IMR-90 (cell line): ENCODE results near the gene PAQR4. TPM values are rescaled to one million over a fixed set of nuclear protein-coding genes. Genes with fewer than 3 reads are reported as not detected.

Source experiments
- ATAC-seq: fragments of 200-7000 bp; cut with Tn5 transposase; 2 replicates; pipeline ENCODE4 v1.9.1; 2020; ENCODE audit warnings: low read depth, mild to moderate bottlenecking, moderate library complexity
- BruUV-seq: library from RNA; stranded (reverse); fragments of 400-500 nt; replicated peaks from 2 replicates; lab custom pipeline; 2021; lab: Mats Ljungman, UMichigan
- CTCF ChIA-PET: fragments of 300-600 bp; formaldehyde crosslinking; extraction: SDS; loops from one replicate; lab custom pipeline; 2021; ENCODE audit warnings: antibody characterized with exemption; lab: Yijun Ruan, JAX
- POLR2A ChIA-PET: fragments of 300-600 bp; sonication (Branson Sonifier 250); formaldehyde crosslinking; loops from one replicate; lab custom pipeline; 2022; ENCODE audit warnings: antibody characterized with exemption; ENCODE audit not compliant: unreplicated experiment; lab: Charles Lee
- DNase-seq: peaks from one replicate; pipeline ENCODE4 v3.0.0; 2013
- H2AFZ ChIP-seq: replicated peaks from 2 replicates; pipeline ENCODE3; 2013; ENCODE audit warnings: low read length, mild to moderate bottlenecking; ENCODE audit not compliant: poor library complexity
- H2AK5ac ChIP-seq: 2 replicates; pipeline ENCODE4 v1.6.1; 2013; ENCODE audit warnings: low read depth, low read length, inconsistent platforms
- H2AK9ac ChIP-seq: replicated peaks from 2 replicates; pipeline ENCODE3; 2013; ENCODE audit warnings: mild to moderate bottlenecking, low read depth, low read length, moderate library complexity; ENCODE audit not compliant: poor library complexity
- H2BK120ac ChIP-seq: 2 replicates; pipeline ENCODE4 v1.6.1; 2013; ENCODE audit warnings: low read depth, low read length, inconsistent platforms
- H2BK15ac ChIP-seq: 3 replicates; pipeline ENCODE4 v1.6.1; 2013; ENCODE audit warnings: low read depth, low read length, inconsistent platforms
- H2BK20ac ChIP-seq: 2 replicates; pipeline ENCODE4 v1.6.1; 2013; ENCODE audit warnings: low read depth, mild to moderate bottlenecking, inconsistent platforms, low read length, moderate library complexity
- H2BK5ac ChIP-seq: 2 replicates; pipeline ENCODE4 v1.6.1; 2013; ENCODE audit warnings: mild to moderate bottlenecking, low read depth, low read length, inconsistent platforms; ENCODE audit not compliant: poor library complexity, severe bottlenecking
- H3K14ac ChIP-seq: replicated peaks from 2 replicates; pipeline ENCODE4 v1.6.1; 2013; ENCODE audit warnings: low read depth, low read length, inconsistent platforms
- H3K18ac ChIP-seq: 2 replicates; pipeline ENCODE4 v1.6.1; 2013; ENCODE audit warnings: low read depth, low read length, control low read depth
- H3K23ac ChIP-seq: 2 replicates; pipeline ENCODE4 v1.6.1; 2013; ENCODE audit warnings: low read depth, low read length, inconsistent platforms
- H3K27ac ChIP-seq: 2 replicates; pipeline ENCODE4 v1.5.1; 2013; ENCODE audit warnings: mild to moderate bottlenecking, control low read depth, low read length; ENCODE audit not compliant: insufficient read depth
- H3K27me3 ChIP-seq: 2 replicates; pipeline ENCODE4 v1.6.1; 2013; ENCODE audit warnings: low read length; ENCODE audit not compliant: control insufficient read depth, insufficient read depth
- H3K36me3 ChIP-seq: 2 replicates; pipeline ENCODE4 v1.6.1; 2013; ENCODE audit warnings: low read length, mixed read lengths; ENCODE audit not compliant: control insufficient read depth, insufficient read depth
- H3K4ac ChIP-seq: 2 replicates; pipeline ENCODE4 v1.6.1; 2013; ENCODE audit warnings: low read depth, low read length, inconsistent platforms
- H3K4me1 ChIP-seq: 2 replicates; pipeline ENCODE4 v1.6.1; 2013; ENCODE audit warnings: low read length, mixed read lengths; ENCODE audit not compliant: control insufficient read depth, insufficient read depth
- H3K4me2 ChIP-seq: 2 replicates; pipeline ENCODE4 v1.6.1; 2013; ENCODE audit warnings: low read depth, mild to moderate bottlenecking, control low read depth, low read length, moderate library complexity
- H3K4me3 ChIP-seq: 2 replicates; pipeline ENCODE4 v1.5.1; 2013; ENCODE audit warnings: low read depth, mild to moderate bottlenecking, control low read depth, low read length, moderate library complexity; ENCODE audit not compliant: insufficient read depth
- H3K56ac ChIP-seq: 2 replicates; pipeline ENCODE4 v1.6.1; 2013; ENCODE audit warnings: low read length, inconsistent platforms; ENCODE audit not compliant: insufficient read depth; ENCODE audit errors: extremely low read depth
- H3K79me1 ChIP-seq, 2 experiments: 2 replicates each; pipeline ENCODE4 v1.6.1; 2013; ENCODE audit warnings: low read length in 2 of 2, inconsistent platforms in 1 of 2, low read depth in 1 of 2
- H3K9ac ChIP-seq: 2 replicates; pipeline ENCODE4 v1.6.1; 2013; ENCODE audit warnings: low read depth, low read length, control low read depth
- H3K9me1 ChIP-seq: 2 replicates; pipeline ENCODE4 v1.6.1; 2013; ENCODE audit warnings: low read length, inconsistent platforms; ENCODE audit not compliant: insufficient read depth
- H3K9me3 ChIP-seq: 2 replicates; pipeline ENCODE4 v1.6.1; 2013; ENCODE audit warnings: low read length; ENCODE audit not compliant: control insufficient read depth, insufficient read depth
- H4K20me1 ChIP-seq: 2 replicates; pipeline ENCODE4 v1.6.1; 2013; ENCODE audit warnings: low read length, inconsistent platforms; ENCODE audit not compliant: insufficient read depth
- H4K5ac ChIP-seq: 2 replicates; pipeline ENCODE4 v1.6.1; 2013; ENCODE audit warnings: mild to moderate bottlenecking, low read depth, low read length, control low read depth
- H4K8ac ChIP-seq, 2 experiments: 2 replicates each; pipeline ENCODE4 v1.6.1; 2013; ENCODE audit warnings: low read depth in 2 of 2, low read length in 2 of 2, control low read depth in 1 of 2, inconsistent platforms in 1 of 2
- H4K91ac ChIP-seq: 2 replicates; pipeline ENCODE4 v1.6.1; 2013; ENCODE audit warnings: low read depth, low read length, inconsistent platforms; ENCODE audit not compliant: insufficient read depth
- BHLHE40 ChIP-seq: fragments of 150-350 bp; IDR thresholded peaks from 2 replicates; pipeline ENCODE4 v1.6.1; 2016; ENCODE audit warnings: mild to moderate bottlenecking, low read depth, low read length
- CEBPB ChIP-seq: IDR thresholded peaks from 2 replicates; pipeline ENCODE4 v1.6.1; 2012; ENCODE audit warnings: low read depth, low read length, improper control_type of control experiment
- CHD1 ChIP-seq: IDR thresholded peaks from 2 replicates; pipeline ENCODE4 v1.6.1; 2012; ENCODE audit warnings: low read depth, low read length, improper control_type of control experiment
- CTCF ChIP-seq: conservative IDR thresholded peaks from 2 replicates; pipeline ENCODE4 v1.5.1; 2012; ENCODE audit warnings: mild to moderate bottlenecking, low read depth, low read length, improper control_type of control experiment
- ELK1 ChIP-seq: fragments of 150-350 bp; IDR thresholded peaks from 2 replicates; pipeline ENCODE4 v1.6.1; 2016; ENCODE audit warnings: low read depth, mild to moderate bottlenecking, low read length, moderate library complexity, borderline replicate concordance
- FOS ChIP-seq: fragments of 150-350 bp; IDR thresholded peaks from 2 replicates; pipeline ENCODE4 v1.6.1; 2016; ENCODE audit warnings: low read depth, low read length
- MAFK ChIP-seq: IDR thresholded peaks from 2 replicates; pipeline ENCODE4 v1.6.1; 2012; ENCODE audit warnings: low read depth, low read length, improper control_type of control experiment
- MAZ ChIP-seq: IDR thresholded peaks from 2 replicates; pipeline ENCODE4 v1.6.1; 2012; ENCODE audit warnings: low read depth, mild to moderate bottlenecking, low read length, improper control_type of control experiment, moderate library complexity, borderline replicate concordance
- MXI1 ChIP-seq: IDR thresholded peaks from 2 replicates; pipeline ENCODE4 v1.6.1; 2012; ENCODE audit warnings: low read depth, mild to moderate bottlenecking, low read length, moderate library complexity, borderline replicate concordance
- NFE2L2 ChIP-seq: fragments of 150-350 bp; IDR thresholded peaks from 2 replicates; pipeline ENCODE4 v1.6.1; 2016; ENCODE audit warnings: low read depth, mild to moderate bottlenecking, low read length
- POLR2A ChIP-seq: IDR thresholded peaks from 2 replicates; pipeline ENCODE4 v1.6.1; 2012; ENCODE audit warnings: mild to moderate bottlenecking, low read depth, low read length
- RAD21 ChIP-seq: IDR thresholded peaks from 2 replicates; pipeline ENCODE4 v1.6.1; 2012; ENCODE audit warnings: low read length, improper control_type of control experiment
- RCOR1 ChIP-seq: IDR thresholded peaks from 2 replicates; pipeline ENCODE4 v1.6.1; 2012; ENCODE audit warnings: mild to moderate bottlenecking, low read length, improper control_type of control experiment; ENCODE audit not compliant: insufficient replicate concordance
- RFX5 ChIP-seq: IDR thresholded peaks from 2 replicates; pipeline ENCODE4 v1.8.0; 2012; ENCODE audit warnings: low read depth, mild to moderate bottlenecking, low read length, moderate library complexity
- SMC3 ChIP-seq: fragments of 150-350 bp; IDR thresholded peaks from 2 replicates; pipeline ENCODE4 v1.6.1; 2016; ENCODE audit warnings: low read depth, mild to moderate bottlenecking, antibody characterized with exemption, low read length, moderate library complexity
- USF2 ChIP-seq: fragments of 150-350 bp; IDR thresholded peaks from 2 replicates; pipeline ENCODE4 v1.6.1; 2017; ENCODE audit warnings: mild to moderate bottlenecking, antibody characterized with exemption, low read length, low read depth
- WGBS, 2 experiments: methylation state at CpG; one replicate each; pipeline versions ENCODE4 v1.1.5 to v1.1.7; 2013; ENCODE audit warnings: missing lambda C conversion rate in 2 of 2; ENCODE audit not compliant: insufficient read length in 1 of 2; ENCODE audit errors: extremely low coverage in 2 of 2; 5-methylcytosine and 5-hydroxymethylcytosine counted together
- dilution Hi-C: fragments of 300-500 bp; cut with HindIII; formaldehyde crosslinking; loops from one replicate; pipeline ENCODE4 v1.14.3; 2018; ENCODE audit warnings: low sequenced_read_pairs; ENCODE audit not compliant: unreplicated experiment
- in situ Hi-C: fragments of 300-500 bp; cut with MboI; formaldehyde crosslinking; loops from 3 replicates; pipeline ENCODE4 v1.14.3; 2019; ENCODE audit warnings: low sequenced_read_pairs, inconsistent platforms, mixed read lengths
- intact Hi-C: fragments of 100-400 bp; cut with micrococcal nuclease; formaldehyde crosslinking; loops from 2 replicates; pipeline ENCODE4 v1.10.0; 2022
- polyA plus RNA-seq, 3 experiments: library from polyadenylated mRNA; depleted of rRNA; stranded (reverse); fragments of >200 nt; gene quantifications; 2 replicates each; pipeline ENCODE4 v1.2.3, GENCODE V29; 2012; ENCODE audit warnings: low replicate concordance in 1 of 3
- total RNA-seq: library from RNA; depleted of rRNA; stranded (reverse); fragments of >200 nt; gene quantifications from 2 replicates; pipeline ENCODE4 v1.2.3, GENCODE V29; 2012

Gene PAQR4
- total and polyA plus RNA-seq, 2 of the 4 experiments (the other 2 are of a cell fraction): 2.2 to 10.0 TPM

GRCh38 chr16:3000540-3000939 is 31.4 kb downstream of the PAQR4 start:
- 80% methylated on average over 1 of the region's 4 CpGs; no CpG with 5 or more reads in 1 of the 2 experiments for WGBS, 2 experiments
- intact Hi-C loops (no loop called here), in situ Hi-C loops (no loop called here), dilution Hi-C loops (no loop called here)
- Histone ChIP-seq H3K9ac (no peak overlapping the region), H3K9me1 (no peaks in the 10 kb centered on the region), H3K18ac (no peak overlapping the region), H3K4me1 (no peaks in the 10 kb centered on the region), H3K4me2 (no peak overlapping the region), H2AK5ac (no peak overlapping the region), H4K5ac (no peak overlapping the region), H2BK5ac (no peak overlapping the region), H3K4me3 (no peak overlapping the region), H4K20me1 (no peaks in the 10 kb centered on the region), H3K9me3 (no peaks in the 10 kb centered on the region), H3K36me3 (no peaks in the 10 kb centered on the region), H3K27ac (no peak overlapping the region), H4K91ac (no peak overlapping the region), H3K27me3 (peaks cover 53% of the 10 kb centered on the region), H3K4ac (no peak overlapping the region), H2BK120ac (no peak overlapping the region), H2AK9ac (no peak overlapping the region), H4K8ac (no peak overlapping the region), H2BK20ac (no peak overlapping the region), H3K79me1 (no peaks in the 10 kb centered on the region), H2AFZ (no peak overlapping the region), H2BK15ac (no peak overlapping the region), H3K56ac (no peak overlapping the region), H3K23ac (no peak overlapping the region), H3K14ac (no peak overlapping the region)
- no peak for DNase-seq
- ATAC-seq: no peak
- no TSS peak for BruUV-seq
- CTCF ChIA-PET: interaction anchor here (1.3 kb wide), 1 partner anchor 31 kb away, joined by 6 read pairs; no protein-coding TSS in a partner anchor
- POLR2A ChIA-PET: no interaction called here
- TF ChIP-seq CTCF (no peak), SMC3 (no peak), RCOR1 (no peak), POLR2A (no peak), ELK1 (no peak), MXI1 (no peak), USF2 (no peak), RFX5 (no peak), MAFK (no peak), CHD1 (no peak), FOS (no peak), MAZ (no peak), CEBPB (no peak), RAD21 (no peak), BHLHE40 (no peak), NFE2L2 (no peak)
